ENCODE data around the gene EIF2S3. TPM values are rescaled to one million over a fixed set of nuclear protein-coding genes. Genes with fewer than 3 reads are reported as not detected.

Gene EIF2S3
- total and polyA plus RNA-seq, 10 of the 15 experiments (the other 5 are each of a cell fraction or from before 2014, with no cell fraction given) = 115 to 385 (median 201) TPM

DNA sequence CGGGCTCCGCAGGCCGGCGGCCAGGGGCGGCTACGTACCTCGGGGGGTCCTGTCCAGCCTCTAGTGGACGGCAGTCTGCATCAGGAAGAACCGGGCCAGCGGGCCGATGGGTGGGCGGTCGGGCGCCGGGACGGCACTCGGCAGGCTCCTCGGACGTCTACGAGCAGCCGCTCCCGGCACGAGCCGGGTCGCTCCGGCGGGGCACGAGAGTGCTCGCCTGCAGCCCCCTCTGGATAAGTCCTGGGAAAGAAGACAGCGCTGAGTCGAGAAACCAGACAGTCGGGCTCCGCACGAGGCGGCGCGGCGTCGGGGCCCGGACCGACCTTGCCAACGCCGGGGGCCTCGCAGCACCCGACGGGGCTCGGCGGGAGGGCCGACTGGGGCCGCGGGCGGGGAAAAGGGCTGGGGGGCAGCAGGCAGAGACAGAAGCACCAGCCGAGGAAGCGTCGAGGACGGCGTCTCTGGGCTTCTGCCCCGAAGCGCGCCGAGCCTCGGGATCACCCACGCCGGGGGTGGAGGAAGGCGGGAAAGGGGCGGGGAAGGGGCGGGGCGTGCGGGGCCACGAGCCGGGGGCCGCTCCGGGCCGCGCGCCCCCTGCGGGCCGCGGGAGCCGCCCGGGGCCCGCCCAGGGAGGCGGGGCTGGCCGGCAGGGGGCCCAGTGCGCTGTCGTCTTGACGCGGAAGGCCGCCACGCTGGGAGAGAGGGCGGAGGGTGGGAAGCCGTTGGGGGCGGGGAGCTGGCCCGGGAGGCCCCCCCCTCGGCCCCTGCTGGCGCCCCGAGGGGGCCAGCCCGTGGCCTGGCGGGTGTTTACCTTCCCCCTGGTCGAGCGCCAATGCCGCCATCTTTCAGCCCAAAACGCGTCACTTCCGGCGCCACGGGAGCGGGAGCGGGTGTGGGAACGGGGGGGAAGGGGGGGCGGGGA is 29.7 kb upstream of the EIF2S3 start:
- in situ Hi-C loops (cut with MboI) = no loop called here
- WGBS (ENCODE audit: insufficient coverage, insufficient replicate concordance, low lambda C conversion rate, missing lambda C conversion rate) = 42% methylated on average over 29 of the region's 111 CpGs
- H3K27me3 ChIP-seq (replicated peaks in 1 of 2; ENCODE audit: control insufficient read depth in 2 of 2, insufficient read depth in 2 of 2, low read length in 1 of 2) = no peaks in the 10 kb centered on the region; a peak in 1 of 4 replicates
- TF ChIP-seq SMAD1 (IDR thresholded peaks at IDR 0.05; ENCODE audit: low read depth, partially characterized antibody) = no peak
- no peak for TF ChIP-seq RB1 (IDR thresholded peaks at IDR 0.05; ENCODE audit: borderline replicate concordance)
- TF ChIP-seq ZZZ3 (IDR thresholded peaks at IDR 0.05; ENCODE audit: control insufficient read depth, insufficient read length, low read depth) = no peak
- TF ChIP-seq SUZ12 (IDR thresholded peaks at IDR 0.05; ENCODE audit: unreplicated experiment) = no peak
- no peak for TF ChIP-seq BMI1 (IDR thresholded peaks at IDR 0.05; ENCODE audit: borderline replicate concordance)
- peak; percentile 43; the same call in 1 of the 2 replicates for TF ChIP-seq TCF12 (IDR thresholded peaks at IDR 0.05; ENCODE audit: low read depth, low read length)
- TF ChIP-seq ZBED1 (IDR thresholded peaks at IDR 0.05; ENCODE audit: borderline replicate concordance) = no peak
- TF ChIP-seq MTA2 (IDR thresholded peaks at IDR 0.05; ENCODE audit: low read depth) = no peak
- 0 out of 2 replicates have a peak, but pooled peaks have one; percentile 22 for TF ChIP-seq MEF2A (IDR thresholded peaks at IDR 0.05; ENCODE audit: insufficient read depth, low read depth, low read length)
- TF ChIP-seq, protein P1, sequence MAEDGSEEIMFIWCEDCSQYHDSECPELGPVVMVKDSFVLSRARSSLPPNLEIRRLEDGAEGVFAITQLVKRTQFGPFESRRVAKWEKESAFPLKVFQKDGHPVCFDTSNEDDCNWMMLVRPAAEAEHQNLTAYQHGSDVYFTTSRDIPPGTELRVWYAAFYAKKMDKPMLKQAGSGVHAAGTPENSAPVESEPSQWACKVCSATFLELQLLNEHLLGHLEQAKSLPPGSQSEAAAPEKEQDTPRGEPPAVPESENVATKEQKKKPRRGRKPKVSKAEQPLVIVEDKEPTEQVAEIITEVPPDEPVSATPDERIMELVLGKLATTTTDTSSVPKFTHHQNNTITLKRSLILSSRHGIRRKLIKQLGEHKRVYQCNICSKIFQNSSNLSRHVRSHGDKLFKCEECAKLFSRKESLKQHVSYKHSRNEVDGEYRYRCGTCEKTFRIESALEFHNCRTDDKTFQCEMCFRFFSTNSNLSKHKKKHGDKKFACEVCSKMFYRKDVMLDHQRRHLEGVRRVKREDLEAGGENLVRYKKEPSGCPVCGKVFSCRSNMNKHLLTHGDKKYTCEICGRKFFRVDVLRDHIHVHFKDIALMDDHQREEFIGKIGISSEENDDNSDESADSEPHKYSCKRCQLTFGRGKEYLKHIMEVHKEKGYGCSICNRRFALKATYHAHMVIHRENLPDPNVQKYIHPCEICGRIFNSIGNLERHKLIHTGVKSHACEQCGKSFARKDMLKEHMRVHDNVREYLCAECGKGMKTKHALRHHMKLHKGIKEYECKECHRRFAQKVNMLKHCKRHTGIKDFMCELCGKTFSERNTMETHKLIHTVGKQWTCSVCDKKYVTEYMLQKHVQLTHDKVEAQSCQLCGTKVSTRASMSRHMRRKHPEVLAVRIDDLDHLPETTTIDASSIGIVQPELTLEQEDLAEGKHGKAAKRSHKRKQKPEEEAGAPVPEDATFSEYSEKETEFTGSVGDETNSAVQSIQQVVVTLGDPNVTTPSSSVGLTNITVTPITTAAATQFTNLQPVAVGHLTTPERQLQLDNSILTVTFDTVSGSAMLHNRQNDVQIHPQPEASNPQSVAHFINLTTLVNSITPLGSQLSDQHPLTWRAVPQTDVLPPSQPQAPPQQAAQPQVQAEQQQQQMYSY (CRISPR knock-in tag; IDR thresholded peaks at IDR 0.05) = no peak
- no peak for TF ChIP-seq YBX1 (IDR thresholded peaks at IDR 0.05)
- TF ChIP-seq SIX5 (IDR thresholded peaks at IDR 0.05; ENCODE audit: low read depth, low read length, severe bottlenecking) = no peak
- TF ChIP-seq BRCA1 (IDR thresholded peaks at IDR 0.05; ENCODE audit: low read depth, low read length) = no peak
- no peak for TF ChIP-seq HDAC2 (IDR thresholded peaks at IDR 0.05)
- no peak for TF ChIP-seq SREBF1 (IDR thresholded peaks at IDR 0.05; ENCODE audit: low read length)
- peak; percentile 19; the same call in 1 of the 2 replicates for TF ChIP-seq BACH1 (IDR thresholded peaks at IDR 0.05; ENCODE audit: borderline replicate concordance)
- TF ChIP-seq, protein P2, sequence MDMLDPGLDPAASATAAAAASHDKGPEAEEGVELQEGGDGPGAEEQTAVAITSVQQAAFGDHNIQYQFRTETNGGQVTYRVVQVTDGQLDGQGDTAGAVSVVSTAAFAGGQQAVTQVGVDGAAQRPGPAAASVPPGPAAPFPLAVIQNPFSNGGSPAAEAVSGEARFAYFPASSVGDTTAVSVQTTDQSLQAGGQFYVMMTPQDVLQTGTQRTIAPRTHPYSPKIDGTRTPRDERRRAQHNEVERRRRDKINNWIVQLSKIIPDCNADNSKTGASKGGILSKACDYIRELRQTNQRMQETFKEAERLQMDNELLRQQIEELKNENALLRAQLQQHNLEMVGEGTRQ (IDR thresholded peaks at IDR 0.05; ENCODE audit: borderline replicate concordance, low read depth, low read length) = no peak
- 0 out of 2 replicates have a peak, but pooled peaks have one; percentile 31 for TF ChIP-seq SIN3A (IDR thresholded peaks at IDR 0.05; ENCODE audit: low read depth, low read length)
- TF ChIP-seq WRNIP1 (IDR thresholded peaks at IDR 0.05; ENCODE audit: borderline replicate concordance, low read depth, low read length) = no peak

More for the DNA sequence above, 29.7 kb upstream of the EIF2S3 start:
- peak; percentile 43 for DNase-seq (ENCODE audit: low read depth, low spot score)
- H3K79me2 ChIP-seq (ENCODE audit: control insufficient read depth, insufficient read depth, low read length) = peaks cover 47% of the 10 kb centered on the region
- FAIRE-seq = no peak
- ChIA-PET RAD21 (ENCODE audit: unreplicated experiment) (interaction anchor here (0.5 to 3.0 kb wide), 7 partner anchors 10 to 217 kb away, joined by 3 to 31 read pairs (median 4); partner anchors contain the start of genes APOO, CXorf58 and EIF2S3), SMC1A (ENCODE audit: uncharacterized antibody, unreplicated experiment) (interaction anchor here (0.5 to 2.0 kb wide), 6 partner anchors 16 to 123 kb away, joined by 3 to 20 read pairs (median 3); partner anchors contain the start of gene EIF2S3), CTCF (interaction anchor here (0.6 to 2.2 kb wide), 5 partner anchors 27 to 206 kb away, joined by 3 to 20 read pairs (median 4); partner anchors contain the start of genes APOO, CXorf58 and EIF2S3), POLR2A (interaction anchor here (0.5 to 2.8 kb wide), 4 partner anchors 29 to 136 kb away, joined by 3 to 23 read pairs (median 4); partner anchors contain the start of gene EIF2S3)
- H3K4me1 ChIP-seq (ENCODE audit: control insufficient read depth, insufficient read depth, low read length) = no peaks in the 10 kb centered on the region
- no TSS peak for BruUV-seq (replicated peaks)
- H3K9ac ChIP-seq (ENCODE audit: control insufficient read depth, insufficient read depth, low read length) = peak overlapping the region; percentile 78
- no peaks in the 10 kb centered on the region; the same call in 2 of the 3 replicates for H3K9me3 ChIP-seq (replicated peaks; ENCODE audit: control insufficient read depth, insufficient read depth, low read length)
- no peaks in the 10 kb centered on the region for H3K36me3 ChIP-seq (ENCODE audit: control insufficient read depth in 2 of 2, insufficient read depth in 2 of 2, low read length in 1 of 2)
- no peak overlapping the region for H3K4me2 ChIP-seq (ENCODE audit: control insufficient read depth, insufficient read depth)
- peak overlapping the region; percentile 78 for H3K27ac ChIP-seq (ENCODE audit: control insufficient read depth, insufficient read depth)
- H4K20me1 ChIP-seq (ENCODE audit: control insufficient read depth, insufficient read depth) = no peaks in the 10 kb centered on the region
- H3K4me3 ChIP-seq = peak overlapping the region; percentile 77
- H2AFZ ChIP-seq (ENCODE audit: control insufficient read depth, low read depth, low read length) = no peak overlapping the region
- peak; percentile 88 for ATAC-seq
- intact Hi-C loops (cut with micrococcal nuclease; ENCODE audit: unreplicated experiment) = loop anchor here (1.0 to 5.0 kb wide), 2 partner anchors 29 to 118 kb away; partner anchors contain the start of genes APOO, CXorf58 and EIF2S3
